ENCODE measurements around the gene LTBP1. TPM values are rescaled to one million over a fixed set of nuclear protein-coding genes. Genes with fewer than 3 reads are reported as not detected.

Gene LTBP1
- total RNA-seq, 4 donors from 2014 or later: 3.8 to 20.8 (median 11.3) TPM

- WGBS, 2 donors: 37 to 47% methylated on average over 2 of the region's 2 CpGs
- no peak overlapping the region for H3K4me3 ChIP-seq (ENCODE audit: low read depth, poor library complexity, severe bottlenecking)
- no peak for DNase-seq (ENCODE audit: low spot score in 2 of 2)
- no peak for TF ChIP-seq CTCF (IDR thresholded peaks at IDR 0.05)
- TF ChIP-seq POLR2A (IDR thresholded peaks at IDR 0.05): no peak
- intact Hi-C loops (cut with DNase I; ENCODE audit: low total_unique reads): no loop called here
Measured at GRCh38 chr2:33068261-33068660, 121.5 kb downstream of the LTBP1 start.

- intact Hi-C loops (cut with DNase I; ENCODE audit: low total_unique reads): no loop called here
Measured at GRCh38 chr2:33069894-33070651, 123.3 kb downstream of the LTBP1 start.

GRCh38 chr2:33071591-33071990, 124.8 kb downstream of the LTBP1 start:
- WGBS, 2 donors: 43 to 46% methylated on average over 5 of the region's 5 CpGs
- intact Hi-C loops (cut with DNase I; ENCODE audit: low total_unique reads): no loop called here
- TF ChIP-seq CTCF (IDR thresholded peaks at IDR 0.05) (no peak), POLR2A (IDR thresholded peaks at IDR 0.05) (no peak)

More at GRCh38 chr2:33069894-33070651, 123.3 kb downstream of the LTBP1 start:
- TF ChIP-seq POLR2A (IDR thresholded peaks at IDR 0.05) (no peak), CTCF (IDR thresholded peaks at IDR 0.05) (no peak)
- 36 to 44% methylated on average over 10 of the region's 10 CpGs for WGBS, 2 donors
- DNase-seq (ENCODE audit: low spot score in 2 of 2): peak; percentile 85 to 92
- H3K4me3 ChIP-seq (ENCODE audit: low read depth, poor library complexity, severe bottlenecking): no peak overlapping the region

GRCh38 chr2:33072614-33073013, 125.9 kb downstream of the LTBP1 start:
- H3K4me3 ChIP-seq (ENCODE audit: low read depth, poor library complexity, severe bottlenecking): no peak overlapping the region
- intact Hi-C loops (cut with DNase I; ENCODE audit: low total_unique reads): no loop called here
- TF ChIP-seq CTCF (IDR thresholded peaks at IDR 0.05): no peak
- TF ChIP-seq POLR2A (IDR thresholded peaks at IDR 0.05): no peak
- DNase-seq (ENCODE audit: low spot score in 2 of 2): no peak
- WGBS, 2 donors: 78 to 79% methylated on average over 6 of the region's 6 CpGs

More at GRCh38 chr2:33071591-33071990, 124.8 kb downstream of the LTBP1 start:
- no peak for DNase-seq (ENCODE audit: low spot score in 2 of 2)
- H3K4me3 ChIP-seq (ENCODE audit: low read depth, poor library complexity, severe bottlenecking): no peak overlapping the region

GRCh38 chr2:33073018-33073417, 126.3 kb downstream of the LTBP1 start:
- 81 to 95% methylated on average over 4 of the region's 4 CpGs for WGBS, 2 donors
- H3K4me3 ChIP-seq (ENCODE audit: low read depth, poor library complexity, severe bottlenecking): no peak overlapping the region
- no peak for DNase-seq (ENCODE audit: low spot score in 2 of 2)
- intact Hi-C loops (cut with DNase I; ENCODE audit: low total_unique reads): no loop called here
- no peak for TF ChIP-seq POLR2A (IDR thresholded peaks at IDR 0.05)
- TF ChIP-seq CTCF (IDR thresholded peaks at IDR 0.05): no peak

- intact Hi-C loops (cut with DNase I; ENCODE audit: low total_unique reads): no loop called here
- WGBS, 2 donors: 94% methylated on average over 6 of the region's 6 CpGs
- no peak overlapping the region for H3K4me3 ChIP-seq (ENCODE audit: low read depth, poor library complexity, severe bottlenecking)
- no peak for DNase-seq (ENCODE audit: low spot score in 2 of 2)
- no peak for TF ChIP-seq CTCF (IDR thresholded peaks at IDR 0.05)
- TF ChIP-seq POLR2A (IDR thresholded peaks at IDR 0.05): no peak
Measured at GRCh38 chr2:33074197-33074596, 127.4 kb downstream of the LTBP1 start.

All from lower leg skin (tissue), 4 donors.